Memory B cell (primary cell): ENCODE measurements around the gene IBA57.
A peak's percentile ranks its signal among the peaks of the same experiment; 100 is the strongest.

Experiments
- ATAC-seq: fragments of 150-1000 bp; cut with Tn5 transposase; 2 replicates; pipeline ENCODE4 v1.10.0; 2021; ENCODE audit warnings: low read depth, mild to moderate bottlenecking, moderate library complexity
- DNase-seq, 2 donors: peaks; one replicate each; pipeline ENCODE4 v3.0.0; 2022; ENCODE audit warnings: low spot score in 2 of 2
- H3K27ac Mint-ChIP-seq: one replicate; pipeline ENCODE4 v1.8.0; 2022; ENCODE audit warnings: mild to moderate bottlenecking, moderate library complexity, mixed read lengths
- H3K27me3 Mint-ChIP-seq: one replicate; pipeline ENCODE4 v1.8.0; 2022; ENCODE audit warnings: mixed read lengths
- H3K36me3 Mint-ChIP-seq: one replicate; pipeline ENCODE4 v1.8.0; 2022; ENCODE audit warnings: mild to moderate bottlenecking, mixed read lengths
- H3K4me1 Mint-ChIP-seq: one replicate; pipeline ENCODE4 v1.8.0; 2022; ENCODE audit warnings: mixed read lengths
- H3K4me3 Mint-ChIP-seq: one replicate; pipeline ENCODE4 v1.8.0; 2022; ENCODE audit warnings: mild to moderate bottlenecking, moderate library complexity, mixed read lengths
- H3K9me3 Mint-ChIP-seq: one replicate; pipeline ENCODE4 v1.8.0; 2022; ENCODE audit warnings: mixed read lengths

The IBA57 gene

DNA sequence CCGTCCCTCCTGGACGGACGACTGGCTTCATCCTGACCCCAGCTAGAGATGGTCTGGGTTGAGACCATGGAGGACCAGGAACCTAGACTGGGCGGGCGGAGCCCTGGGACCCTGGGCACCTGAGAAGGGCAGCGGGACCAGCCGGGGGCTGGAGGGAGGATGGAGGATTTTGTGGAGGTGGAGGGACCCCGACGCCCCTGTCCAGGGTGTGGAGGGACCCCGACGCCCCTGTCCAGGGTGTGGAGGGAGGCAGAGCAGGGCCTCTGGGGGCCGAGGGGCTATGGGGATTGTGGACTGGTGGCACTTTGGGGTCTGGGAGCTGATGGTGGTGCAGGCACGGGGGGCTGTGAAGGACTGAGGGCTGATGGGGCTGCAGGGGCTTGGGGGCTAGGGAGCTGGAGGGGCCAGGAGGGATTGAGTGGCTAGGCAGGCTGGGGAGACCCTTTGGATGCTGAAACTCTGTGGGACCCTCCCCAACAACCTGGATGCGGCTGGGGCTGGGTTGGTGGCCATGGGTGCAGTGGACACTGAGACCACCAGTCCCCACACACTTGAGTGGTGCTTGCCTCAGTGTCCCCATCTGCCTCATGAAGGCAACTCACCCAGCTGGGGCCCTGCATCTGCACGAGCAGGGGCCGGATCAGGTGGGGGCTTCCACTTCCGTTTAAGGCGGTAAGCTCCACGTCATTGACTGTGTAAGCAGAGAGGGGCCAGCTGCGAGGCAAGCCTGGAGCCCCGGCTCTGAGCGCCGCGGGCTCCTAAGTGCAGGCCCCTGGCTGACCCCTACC lies 8.5 kb upstream of the IBA57 start:
- no peak overlapping the region for H3K4me3 Mint-ChIP-seq
- ATAC-seq (peak; percentile 60), DNase-seq (no peak)
- H3K27me3 Mint-ChIP-seq, result peaks cover 3% of the 10 kb centered on the region
- H3K27ac Mint-ChIP-seq, result no peak overlapping the region
- no peaks in the 10 kb centered on the region for H3K4me1 Mint-ChIP-seq
- no peaks in the 10 kb centered on the region for H3K9me3 Mint-ChIP-seq
- H3K36me3 Mint-ChIP-seq, result no peaks in the 10 kb centered on the region

DNA sequence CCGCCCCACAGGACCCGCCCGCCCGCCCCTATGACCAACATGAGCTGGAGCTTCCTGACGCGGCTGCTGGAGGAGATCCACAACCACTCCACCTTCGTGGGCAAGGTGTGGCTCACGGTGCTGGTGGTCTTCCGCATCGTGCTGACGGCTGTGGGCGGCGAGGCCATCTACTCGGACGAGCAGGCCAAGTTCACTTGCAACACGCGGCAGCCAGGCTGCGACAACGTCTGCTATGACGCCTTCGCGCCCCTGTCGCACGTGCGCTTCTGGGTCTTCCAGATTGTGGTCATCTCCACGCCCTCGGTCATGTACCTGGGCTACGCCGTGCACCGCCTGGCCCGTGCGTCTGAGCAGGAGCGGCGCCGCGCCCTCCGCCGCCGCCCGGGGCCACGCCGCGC lies 7.9 kb upstream of the IBA57 start:
- Mint-ChIP-seq H3K4me3 (no peak overlapping the region), H3K27me3 (peaks cover 3% of the 10 kb centered on the region), H3K4me1 (no peaks in the 10 kb centered on the region), H3K36me3 (no peaks in the 10 kb centered on the region), H3K27ac (no peak overlapping the region), H3K9me3 (no peaks in the 10 kb centered on the region)
- ATAC-seq (no peak), DNase-seq (no peak)

DNA sequence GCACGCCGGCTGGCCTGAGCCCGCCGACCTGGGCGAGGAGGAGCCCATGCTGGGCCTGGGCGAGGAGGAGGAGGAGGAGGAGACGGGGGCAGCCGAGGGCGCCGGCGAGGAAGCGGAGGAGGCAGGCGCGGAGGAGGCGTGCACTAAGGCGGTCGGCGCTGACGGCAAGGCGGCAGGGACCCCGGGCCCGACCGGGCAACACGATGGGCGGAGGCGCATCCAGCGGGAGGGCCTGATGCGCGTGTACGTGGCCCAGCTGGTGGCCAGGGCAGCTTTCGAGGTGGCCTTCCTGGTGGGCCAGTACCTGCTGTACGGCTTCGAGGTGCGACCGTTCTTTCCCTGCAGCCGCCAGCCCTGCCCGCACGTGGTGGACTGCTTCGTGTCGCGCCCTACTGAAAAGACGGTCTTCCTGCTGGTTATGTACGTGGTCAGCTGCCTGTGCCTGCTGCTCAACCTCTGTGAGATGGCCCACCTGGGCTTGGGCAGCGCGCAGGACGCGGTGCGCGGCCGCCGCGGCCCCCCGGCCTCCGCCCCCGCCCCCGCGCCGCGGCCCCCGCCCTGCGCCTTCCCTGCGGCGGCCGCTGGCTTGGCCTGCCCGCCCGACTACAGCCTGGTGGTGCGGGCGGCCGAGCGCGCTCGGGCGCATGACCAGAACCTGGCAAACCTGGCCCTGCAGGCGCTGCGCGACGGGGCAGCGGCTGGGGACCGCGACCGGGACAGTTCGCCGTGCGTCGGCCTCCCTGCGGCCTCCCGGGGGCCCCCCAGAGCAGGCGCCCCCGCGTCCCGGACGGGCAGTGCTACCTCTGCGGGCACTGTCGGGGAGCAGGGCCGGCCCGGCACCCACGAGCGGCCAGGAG lies 7.2 kb upstream of the IBA57 start:
- Mint-ChIP-seq H3K27ac (no peak overlapping the region), H3K4me3 (no peak overlapping the region), H3K9me3 (no peaks in the 10 kb centered on the region), H3K36me3 (no peaks in the 10 kb centered on the region), H3K27me3 (peaks cover 3% of the 10 kb centered on the region), H3K4me1 (no peaks in the 10 kb centered on the region)
- ATAC-seq (no peak), DNase-seq (no peak)

DNA sequence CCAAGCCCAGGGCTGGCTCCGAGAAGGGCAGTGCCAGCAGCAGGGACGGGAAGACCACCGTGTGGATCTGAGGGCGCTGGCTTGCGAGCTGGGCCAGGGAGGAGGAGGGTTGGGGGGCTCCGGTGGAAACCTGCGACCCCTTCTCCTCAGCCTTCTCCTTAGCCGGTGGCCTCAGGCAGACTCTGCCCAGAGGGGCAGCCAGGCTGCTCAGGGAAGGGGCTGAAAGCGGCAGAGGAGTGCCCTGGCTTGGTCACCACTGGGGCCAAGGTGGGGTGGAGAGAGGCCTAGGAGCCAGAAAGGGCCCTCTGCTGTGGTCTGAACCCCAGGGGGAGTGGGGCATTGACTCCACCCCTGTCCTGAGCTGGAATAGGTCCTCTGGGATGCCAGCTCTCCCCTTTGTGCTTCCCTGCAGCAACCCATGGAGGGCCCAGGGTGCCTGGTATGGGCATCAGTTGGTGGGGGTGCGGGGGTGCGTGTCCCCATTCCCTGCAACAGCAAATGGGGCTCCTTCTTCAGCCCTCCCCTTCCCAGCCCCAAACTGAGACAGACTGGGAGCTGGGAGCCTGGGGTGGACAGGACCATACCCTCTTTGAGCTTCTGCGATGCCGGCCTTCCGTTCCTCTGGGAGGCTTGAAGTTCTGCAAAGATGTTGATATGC lies 6.5 kb upstream of the IBA57 start:
- no peak for DNase-seq
- no peaks in the 10 kb centered on the region for H3K36me3 Mint-ChIP-seq
- no peak overlapping the region for H3K4me3 Mint-ChIP-seq
- ATAC-seq, result no peak
- H3K27ac Mint-ChIP-seq, result no peak overlapping the region
- H3K9me3 Mint-ChIP-seq, result no peaks in the 10 kb centered on the region
- peaks cover 1% of the 10 kb centered on the region for H3K4me1 Mint-ChIP-seq
- H3K27me3 Mint-ChIP-seq, result peaks cover 3% of the 10 kb centered on the region

DNA sequence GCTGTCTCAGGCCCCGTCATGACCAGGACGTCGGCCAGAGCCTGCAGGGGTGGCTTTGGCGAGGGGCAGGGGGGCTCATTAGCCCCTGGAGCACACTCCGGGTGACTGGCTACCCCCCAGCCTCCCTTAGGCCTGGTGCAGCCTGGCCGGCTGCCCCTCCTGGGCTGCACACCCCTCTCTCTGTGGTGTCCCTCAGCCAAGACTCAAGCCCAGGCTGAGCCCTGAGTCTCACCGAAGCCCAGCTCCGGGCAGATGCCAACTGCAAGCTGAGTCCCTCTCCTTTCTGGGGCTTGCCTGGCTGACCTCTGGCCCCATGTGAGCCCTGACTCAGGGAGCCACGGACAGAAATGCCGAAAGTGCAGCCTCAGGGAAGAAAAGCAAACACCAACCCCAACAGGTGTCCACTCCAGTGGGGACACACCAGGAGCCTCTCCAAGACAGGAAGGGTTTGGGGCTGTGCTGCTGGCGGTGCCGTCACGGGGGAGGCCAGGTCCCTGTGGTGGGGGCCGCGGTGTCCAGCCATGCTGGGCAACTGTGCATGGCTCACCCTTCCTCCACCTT lies 5.3 kb upstream of the IBA57 start:
- Mint-ChIP-seq H3K27me3 (peaks cover 3% of the 10 kb centered on the region), H3K27ac (no peak overlapping the region), H3K4me1 (peaks cover 10% of the 10 kb centered on the region), H3K36me3 (no peaks in the 10 kb centered on the region), H3K9me3 (no peaks in the 10 kb centered on the region), H3K4me3 (no peak overlapping the region)
- DNase-seq (no peak), ATAC-seq (no peak)

DNA sequence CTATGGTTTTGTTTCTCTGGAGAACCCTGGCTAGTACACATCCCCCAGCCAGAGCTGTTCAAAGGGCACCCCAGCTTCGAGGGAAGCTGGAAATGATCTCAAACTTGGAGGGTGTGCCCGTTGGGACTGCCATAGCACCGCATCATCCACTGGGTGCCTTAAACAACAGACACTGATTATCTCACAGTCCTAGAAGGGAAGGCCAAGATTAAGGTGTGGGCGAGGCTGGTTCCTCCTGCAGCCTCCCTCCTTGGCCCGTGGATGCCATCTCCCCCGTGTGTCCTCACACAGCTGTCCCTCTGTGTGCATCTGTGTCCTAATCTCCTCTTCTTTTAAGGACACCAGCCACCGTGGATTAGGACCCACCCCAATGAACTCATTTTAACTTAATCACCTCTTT lies 4.2 kb upstream of the IBA57 start:
- peaks cover 10% of the 10 kb centered on the region for H3K4me1 Mint-ChIP-seq
- DNase-seq, result no peak
- H3K36me3 Mint-ChIP-seq, result no peaks in the 10 kb centered on the region
- peaks cover 1% of the 10 kb centered on the region for H3K27me3 Mint-ChIP-seq
- no peak for ATAC-seq
- H3K4me3 Mint-ChIP-seq, result no peak overlapping the region
- no peaks in the 10 kb centered on the region for H3K9me3 Mint-ChIP-seq
- no peak overlapping the region for H3K27ac Mint-ChIP-seq

DNA sequence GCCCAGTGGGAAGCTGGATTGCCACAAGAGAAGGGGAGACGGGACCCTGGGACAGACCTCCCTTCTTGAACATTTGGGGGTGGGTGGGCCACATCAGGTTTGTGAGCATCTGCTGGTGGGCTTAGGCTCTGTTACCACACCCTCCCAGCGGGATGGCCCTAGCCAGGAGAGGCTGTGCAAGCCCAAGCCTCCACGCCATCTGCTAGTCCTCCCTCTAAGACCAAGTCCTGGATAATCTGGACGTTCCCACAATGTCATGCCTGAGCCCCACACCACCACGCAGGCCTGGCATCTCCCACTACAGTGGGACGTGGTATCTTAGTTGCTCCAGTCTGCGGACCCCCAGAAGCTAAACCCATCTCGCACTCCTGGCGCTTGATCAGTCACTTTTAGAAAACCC lies 3.7 kb upstream of the IBA57 start:
- Mint-ChIP-seq H3K4me3 (no peak overlapping the region), H3K36me3 (no peaks in the 10 kb centered on the region), H3K4me1 (peaks cover 14% of the 10 kb centered on the region), H3K27me3 (peaks cover under 1% of the 10 kb centered on the region), H3K9me3 (no peaks in the 10 kb centered on the region), H3K27ac (no peak overlapping the region)
- DNase-seq, result no peak
- no peak for ATAC-seq

DNA sequence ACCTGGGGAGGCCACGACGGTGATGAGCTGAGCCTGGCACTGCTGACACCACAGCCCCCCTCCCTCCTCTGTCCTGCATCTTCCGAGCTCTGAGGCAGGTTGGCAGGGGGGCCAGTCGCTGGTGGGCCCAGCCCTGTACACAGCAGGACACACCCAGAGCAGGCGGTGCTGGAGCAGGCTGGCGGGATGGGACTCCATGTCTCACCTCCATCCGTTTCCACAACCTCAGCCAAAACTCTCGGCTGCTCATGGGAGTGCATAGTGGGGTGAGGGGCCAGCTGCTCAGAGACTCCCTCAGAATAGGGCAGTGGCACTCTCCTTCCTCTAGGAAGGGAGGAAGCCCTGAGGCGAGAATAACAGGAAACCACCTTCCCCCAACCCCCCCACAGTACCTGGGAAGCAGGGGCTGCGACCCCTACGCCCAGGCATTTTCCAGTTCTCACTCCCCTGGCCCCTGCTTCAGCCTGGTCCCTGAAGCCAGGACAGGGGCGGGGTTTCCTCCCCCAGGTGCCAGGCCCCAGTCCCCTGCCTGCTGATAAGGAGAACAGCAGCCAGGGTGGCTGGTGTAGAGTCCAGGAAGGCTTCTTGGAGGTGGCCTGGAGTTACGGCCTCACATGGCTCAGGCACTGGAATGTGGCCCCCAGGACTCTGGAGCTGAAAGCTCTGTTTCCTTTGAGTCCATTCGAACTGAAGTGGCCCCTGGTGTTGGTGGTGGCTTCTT lies 3.2 kb upstream of the IBA57 start:
- Mint-ChIP-seq H3K36me3 (no peaks in the 10 kb centered on the region), H3K27ac (no peak overlapping the region), H3K4me1 (peaks cover 15% of the 10 kb centered on the region), H3K27me3 (no peaks in the 10 kb centered on the region), H3K9me3 (no peaks in the 10 kb centered on the region), H3K4me3 (no peak overlapping the region)
- no peak for DNase-seq
- no peak for ATAC-seq

DNA sequence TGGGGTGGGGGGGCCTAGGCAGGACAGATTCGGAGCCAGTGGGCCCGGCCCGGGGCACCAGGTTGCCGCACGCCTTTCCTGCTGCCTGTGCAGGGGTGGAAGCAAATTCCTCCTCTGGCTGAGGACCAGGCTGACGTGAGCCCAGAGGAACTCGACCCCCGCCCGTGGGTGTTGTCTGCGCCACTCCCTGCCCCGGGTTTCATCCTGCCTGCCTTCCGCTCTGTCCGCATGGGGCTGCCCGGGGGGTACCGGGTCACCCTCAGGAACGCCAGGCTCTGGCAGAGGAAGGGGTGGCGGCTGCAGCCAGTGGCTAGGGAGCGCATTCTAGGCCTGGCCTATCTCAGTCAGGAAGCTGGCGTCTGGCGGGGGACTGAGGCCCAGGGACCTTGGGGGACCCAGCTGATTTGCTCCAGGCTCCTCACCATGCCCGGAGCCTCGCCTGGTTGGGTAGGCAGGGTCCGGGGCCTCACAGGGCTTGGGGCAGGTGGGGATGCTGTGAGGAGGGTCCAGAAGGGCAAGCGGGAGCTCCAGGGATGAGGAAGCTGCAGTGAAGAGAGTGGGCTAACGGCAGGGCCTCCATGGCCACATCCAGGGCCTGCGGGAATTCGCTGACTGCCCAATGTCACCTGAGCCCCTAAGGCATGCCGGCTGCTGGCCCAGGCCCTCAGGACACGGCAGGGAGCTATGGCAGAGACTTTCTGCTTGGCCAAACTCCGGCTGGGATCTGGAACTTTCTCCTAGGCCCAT lies 2.4 kb upstream of the IBA57 start:
- no peak for ATAC-seq
- H3K4me3 Mint-ChIP-seq, result no peak overlapping the region
- no peak overlapping the region for H3K27ac Mint-ChIP-seq
- no peak for DNase-seq
- H3K36me3 Mint-ChIP-seq, result peaks cover 3% of the 10 kb centered on the region
- no peaks in the 10 kb centered on the region for H3K27me3 Mint-ChIP-seq
- peaks cover 19% of the 10 kb centered on the region for H3K4me1 Mint-ChIP-seq
- H3K9me3 Mint-ChIP-seq, result no peaks in the 10 kb centered on the region

DNA sequence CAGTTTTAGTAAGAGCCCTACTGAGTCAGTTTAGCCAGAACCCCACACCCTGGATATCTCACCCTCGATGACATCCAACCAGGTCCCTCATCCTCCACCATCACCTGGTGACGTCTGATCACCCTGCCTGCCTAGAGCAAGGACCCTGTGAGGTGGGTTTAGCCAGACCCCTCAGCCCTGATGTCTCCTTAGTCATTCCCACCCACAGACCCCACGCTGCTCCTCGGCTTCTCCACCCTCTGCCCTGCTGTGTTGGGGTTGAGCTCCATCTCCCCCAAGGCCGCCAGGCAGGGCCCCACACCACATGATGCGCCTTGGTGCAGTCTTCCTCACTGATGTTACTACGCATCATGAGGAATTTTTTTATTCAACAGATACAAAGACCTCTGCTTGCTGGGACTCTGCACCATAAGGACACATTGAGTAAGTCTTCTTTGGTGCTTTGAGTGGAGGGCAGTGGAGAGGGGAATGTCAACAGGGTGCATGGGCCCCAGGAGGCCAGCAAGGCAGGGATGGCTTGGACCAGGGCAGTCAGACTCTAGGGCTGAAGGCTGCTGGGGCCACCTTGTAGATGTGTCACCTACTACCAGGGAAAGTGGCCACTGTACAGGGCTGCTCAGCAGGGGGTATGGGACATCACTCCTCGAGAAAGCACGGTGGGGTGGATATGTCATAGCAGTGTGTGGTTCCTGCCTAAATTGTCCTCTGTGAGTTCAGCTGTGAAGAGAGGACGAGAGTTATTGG lies 1.7 kb upstream of the IBA57 start:
- DNase-seq (no peak), ATAC-seq (no peak)
- Mint-ChIP-seq H3K4me1 (peaks cover 21% of the 10 kb centered on the region), H3K4me3 (peak overlapping the region; percentile 79), H3K9me3 (no peaks in the 10 kb centered on the region), H3K36me3 (peaks cover 3% of the 10 kb centered on the region), H3K27me3 (no peaks in the 10 kb centered on the region), H3K27ac (peak overlapping the region; percentile 95)

DNA sequence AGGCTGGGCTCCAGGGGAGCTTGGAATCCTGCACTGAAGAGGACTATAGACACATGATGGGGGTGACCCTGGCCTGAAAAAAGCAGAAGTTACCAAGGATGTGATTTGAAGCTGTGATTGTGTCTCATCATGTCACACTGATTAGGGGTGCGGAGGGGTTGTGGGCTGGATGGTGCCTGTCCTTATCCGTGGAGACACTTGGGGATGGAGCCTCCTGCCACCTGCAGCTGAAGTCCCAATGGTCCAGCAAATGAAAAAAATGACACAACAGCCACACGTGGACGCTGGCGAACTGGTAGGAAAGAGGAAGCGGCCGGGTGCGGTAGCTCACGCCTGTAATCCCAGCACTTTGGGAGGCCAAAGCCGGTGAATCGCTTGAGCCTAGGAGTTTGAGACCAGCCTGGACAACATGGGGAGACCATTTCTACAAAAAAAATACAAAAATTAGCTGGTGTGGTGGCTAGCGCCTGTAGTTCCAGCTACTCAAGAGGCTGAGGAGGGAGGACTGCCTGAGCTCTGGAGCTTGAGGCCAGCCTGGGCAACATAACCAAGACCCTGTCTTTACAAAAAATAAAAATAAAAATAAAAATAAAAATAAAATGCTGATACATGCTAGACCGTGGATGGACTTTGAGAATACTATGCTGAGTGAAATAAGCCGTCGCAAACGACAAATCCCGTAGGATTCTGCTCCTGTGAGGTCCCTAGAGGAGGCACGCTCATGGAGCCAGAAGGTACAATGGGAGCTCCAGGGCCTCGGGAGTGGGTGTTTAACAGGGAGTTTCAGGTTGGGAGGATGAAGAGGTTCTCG lies 838 bp upstream of the IBA57 start:
- H3K9me3 Mint-ChIP-seq, result no peaks in the 10 kb centered on the region
- peaks cover 9% of the 10 kb centered on the region for H3K36me3 Mint-ChIP-seq
- H3K4me3 Mint-ChIP-seq, result peak overlapping the region; percentile 91
- DNase-seq, result no peak
- peaks cover 26% of the 10 kb centered on the region for H3K4me1 Mint-ChIP-seq
- H3K27ac Mint-ChIP-seq, result peak overlapping the region; percentile 95
- no peak for ATAC-seq
- no peaks in the 10 kb centered on the region for H3K27me3 Mint-ChIP-seq
